ENCODE data around the gene FOXD2.

DNA sequence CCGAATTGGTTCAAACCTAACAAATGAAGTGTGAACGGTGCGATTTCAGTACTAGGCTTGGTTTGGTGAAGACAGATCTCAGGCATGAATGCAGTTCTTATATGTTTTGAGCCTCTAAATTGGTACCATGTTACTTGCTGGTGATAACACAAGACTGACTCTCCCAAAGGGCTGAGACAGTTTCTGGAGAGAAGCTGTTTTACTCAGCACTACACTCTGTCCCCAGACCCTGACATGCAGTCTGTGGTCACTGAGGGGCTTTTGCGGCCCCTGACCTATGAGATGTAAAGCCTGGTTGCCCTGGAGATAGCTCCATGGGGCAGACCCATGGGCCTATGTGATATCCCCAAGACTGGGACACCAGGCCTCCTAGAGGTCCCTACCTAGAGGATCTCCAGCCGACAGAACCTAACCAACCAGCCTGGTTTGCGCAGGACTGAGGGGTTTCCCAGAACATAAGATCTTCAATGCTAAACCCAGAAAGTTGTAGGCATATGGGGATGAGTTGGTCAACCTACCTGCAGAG, 41.1 kb upstream of the FOXD2 start:
- no peak for TF ChIP-seq CTCF (IDR thresholded peaks at IDR 0.05)
- TF ChIP-seq POLR2A (IDR thresholded peaks at IDR 0.05): no peak
